ENCODE results near the gene PATL1.

DNA sequence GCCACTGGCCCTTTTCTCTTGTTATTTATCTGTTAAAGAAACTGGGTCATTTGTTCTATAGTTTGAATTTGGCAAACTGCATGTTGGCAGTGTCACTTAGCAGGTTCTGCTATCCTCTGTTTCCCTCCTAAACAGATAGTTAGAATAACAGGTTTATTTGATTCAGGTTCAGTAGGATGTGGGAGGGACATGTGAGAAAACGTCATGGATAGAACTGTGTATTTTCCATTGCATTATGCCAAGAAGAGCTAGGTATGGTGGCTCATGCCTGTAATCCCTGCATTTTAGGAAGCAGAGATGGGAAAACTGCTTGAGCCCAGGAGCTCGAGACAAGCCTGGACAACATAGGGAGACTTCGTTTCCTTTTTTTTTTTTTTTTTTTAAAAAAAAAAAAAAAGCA lies 24.3 kb downstream of the PATL1 start:
- TF ChIP-seq, protein P1, sequence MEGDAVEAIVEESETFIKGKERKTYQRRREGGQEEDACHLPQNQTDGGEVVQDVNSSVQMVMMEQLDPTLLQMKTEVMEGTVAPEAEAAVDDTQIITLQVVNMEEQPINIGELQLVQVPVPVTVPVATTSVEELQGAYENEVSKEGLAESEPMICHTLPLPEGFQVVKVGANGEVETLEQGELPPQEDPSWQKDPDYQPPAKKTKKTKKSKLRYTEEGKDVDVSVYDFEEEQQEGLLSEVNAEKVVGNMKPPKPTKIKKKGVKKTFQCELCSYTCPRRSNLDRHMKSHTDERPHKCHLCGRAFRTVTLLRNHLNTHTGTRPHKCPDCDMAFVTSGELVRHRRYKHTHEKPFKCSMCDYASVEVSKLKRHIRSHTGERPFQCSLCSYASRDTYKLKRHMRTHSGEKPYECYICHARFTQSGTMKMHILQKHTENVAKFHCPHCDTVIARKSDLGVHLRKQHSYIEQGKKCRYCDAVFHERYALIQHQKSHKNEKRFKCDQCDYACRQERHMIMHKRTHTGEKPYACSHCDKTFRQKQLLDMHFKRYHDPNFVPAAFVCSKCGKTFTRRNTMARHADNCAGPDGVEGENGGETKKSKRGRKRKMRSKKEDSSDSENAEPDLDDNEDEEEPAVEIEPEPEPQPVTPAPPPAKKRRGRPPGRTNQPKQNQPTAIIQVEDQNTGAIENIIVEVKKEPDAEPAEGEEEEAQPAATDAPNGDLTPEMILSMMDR (IDR thresholded peaks at IDR 0.05), result no peak
- no peak for TF ChIP-seq CHD2 (IDR thresholded peaks at IDR 0.05; ENCODE audit: low read length, partially characterized antibody)
